Activated CD8-positive, alpha-beta T cell treated with anti-CD3 and anti-CD28 coated beads for 36 hours (primary cell): ENCODE measurements around the gene PVALB. TPM values are rescaled to one million over a fixed set of nuclear protein-coding genes. Genes with fewer than 3 reads are reported as not detected.

Experiments
- ATAC-seq: fragments of 200-7000 bp; cut with Tn5 transposase; one replicate; pipeline ENCODE4 v1.10.0; 2021; ENCODE audit warnings: mild to moderate bottlenecking, moderate library complexity
- CTCF ChIA-PET: fragments of 350-600 bp; sonication (Branson Sonifier 250); formaldehyde crosslinking; loops from one replicate; lab custom pipeline; 2021; ENCODE audit warnings: antibody characterized with exemption; lab: Charles Lee
- POLR2A ChIA-PET: fragments of 350-600 bp; sonication (Branson Sonifier 250); formaldehyde crosslinking; loops from one replicate; lab custom pipeline; 2021; ENCODE audit warnings: antibody characterized with exemption; lab: Charles Lee
- DNase-seq: peaks from one replicate; pipeline ENCODE4 v3.0.0-alpha.2; 2020
- H3K27ac Mint-ChIP-seq: one replicate; pipeline ENCODE4 v1.8.0; 2021; ENCODE audit warnings: mild to moderate bottlenecking, mixed read lengths
- H3K27me3 Mint-ChIP-seq: one replicate; pipeline ENCODE4 v1.8.0; 2021; ENCODE audit warnings: mixed read lengths
- H3K36me3 Mint-ChIP-seq: one replicate; pipeline ENCODE4 v1.8.0; 2021; ENCODE audit warnings: low read depth, mixed read lengths
- H3K4me1 Mint-ChIP-seq: one replicate; pipeline ENCODE4 v1.8.0; 2021; ENCODE audit warnings: low read depth, mixed read lengths
- H3K4me3 Mint-ChIP-seq: one replicate; pipeline ENCODE4 v1.8.0; 2021; ENCODE audit warnings: mild to moderate bottlenecking, moderate library complexity, mixed read lengths
- H3K9me3 Mint-ChIP-seq: one replicate; pipeline ENCODE4 v1.8.0; 2021; ENCODE audit warnings: mixed read lengths
- CTCF ChIP-seq: fragments of 200-600 bp; IDR thresholded peaks from one replicate; pipeline ENCODE4 v1.8.0; 2022; ENCODE audit warnings: antibody characterized with exemption, mild to moderate bottlenecking
- intact Hi-C: fragments of 100-400 bp; cut with micrococcal nuclease; formaldehyde crosslinking; loops from one replicate; pipeline ENCODE4 v1.10.0; 2022
- total RNA-seq, 2 experiments: library from RNA; stranded (reverse); gene quantifications; one replicate each; pipeline ENCODE4 v1.2.3, GENCODE V29; 2021

The PVALB gene
- total RNA-seq, 2 experiments from 2014 or later = not detected

GRCh38 chr22:36775586-36775963 is 41.3 kb downstream of the PVALB start:
- ATAC-seq = no peak
- intact Hi-C loops = no loop called here
- Mint-ChIP-seq H3K4me1 (peaks cover 32% of the 10 kb centered on the region), H3K27me3 (no peaks in the 10 kb centered on the region), H3K9me3 (no peaks in the 10 kb centered on the region), H3K36me3 (peaks cover 2% of the 10 kb centered on the region), H3K27ac (peak overlapping the region; percentile 87), H3K4me3 (peak overlapping the region; percentile 79)
- CTCF ChIA-PET = interaction anchor here (0.8 to 10.4 kb wide), 7 partner anchors 16 to 466 kb away, joined by 3 to 129 read pairs (median 6); partner anchors contain the start of gene NCF4
- peak; percentile 62 for DNase-seq
- TF ChIP-seq CTCF = no peak
- POLR2A ChIA-PET = interaction anchor here (0.6 to 1.4 kb wide), 5 partner anchors 12 to 246 kb away, joined by 3 to 7 read pairs (median 3); no protein-coding TSS in a partner anchor

- Mint-ChIP-seq H3K4me1 (peaks cover 28% of the 10 kb centered on the region), H3K27me3 (no peaks in the 10 kb centered on the region), H3K36me3 (peaks cover 2% of the 10 kb centered on the region), H3K27ac (no peak overlapping the region), H3K9me3 (no peaks in the 10 kb centered on the region), H3K4me3 (no peak overlapping the region)
- POLR2A ChIA-PET = interaction anchor here (0.7 kb wide), 1 partner anchor 689 kb away, joined by 4 read pairs; no protein-coding TSS in a partner anchor
- DNase-seq (no peak), ATAC-seq (no peak)
- CTCF ChIA-PET = interaction anchor here (0.8 to 4.2 kb wide), 9 partner anchors 8 to 263 kb away, joined by 3 to 51 read pairs (median 4); no protein-coding TSS in a partner anchor
- TF ChIP-seq CTCF = peak; percentile 18
- intact Hi-C loops = no loop called here
Measured at GRCh38 chr22:36773935-36774334, 42.9 kb downstream of the PVALB start.

GRCh38 chr22:36772451-36772850 is 44.4 kb downstream of the PVALB start:
- peaks cover 2% of the 10 kb centered on the region for H3K36me3 Mint-ChIP-seq
- CTCF ChIA-PET = interaction anchor here (1.2 to 1.3 kb wide), 2 partner anchors 10 to 225 kb away, joined by 4 to 5 read pairs; no protein-coding TSS in a partner anchor
- H3K4me3 Mint-ChIP-seq = no peak overlapping the region
- no peak overlapping the region for H3K27ac Mint-ChIP-seq
- ATAC-seq (no peak), DNase-seq (no peak)
- no peaks in the 10 kb centered on the region for H3K27me3 Mint-ChIP-seq
- peaks cover 16% of the 10 kb centered on the region for H3K4me1 Mint-ChIP-seq
- TF ChIP-seq CTCF = no peak
- no peaks in the 10 kb centered on the region for H3K9me3 Mint-ChIP-seq
- POLR2A ChIA-PET = no interaction called here
- intact Hi-C loops = no loop called here

- peaks cover 4% of the 10 kb centered on the region for H3K36me3 Mint-ChIP-seq
- ATAC-seq (no peak), DNase-seq (no peak)
- H3K9me3 Mint-ChIP-seq = no peaks in the 10 kb centered on the region
- no peaks in the 10 kb centered on the region for H3K27me3 Mint-ChIP-seq
- TF ChIP-seq CTCF = no peak
- ChIA-PET CTCF (interaction anchor here (1.2 to 1.3 kb wide), 2 partner anchors 11 to 206 kb away, joined by 3 to 5 read pairs; no protein-coding TSS in a partner anchor), POLR2A (no interaction called here)
- H3K4me1 Mint-ChIP-seq = peaks cover 10% of the 10 kb centered on the region
- intact Hi-C loops = no loop called here
- no peak overlapping the region for H3K4me3 Mint-ChIP-seq
- H3K27ac Mint-ChIP-seq = no peak overlapping the region
Measured at GRCh38 chr22:36771356-36772063, 45.3 kb downstream of the PVALB start.
